Measurements from ENCODE around the gene EMILIN3.
"Not testable (repeated sequence)": the region's sequence is repeated elsewhere in the genome, so short reads cannot be mapped to it uniquely, and the experiment has no call there.

EMILIN3 gene

GRCh38 chr20:41320976-41321375, 45.6 kb downstream of the EMILIN3 start:
- no peak overlapping the region for H3K4me3 ChIP-seq (ENCODE audit: low read depth, low read length)

GRCh38 chr20:41320441-41320840, 46.2 kb downstream of the EMILIN3 start:
- H3K4me3 ChIP-seq (ENCODE audit: low read depth, low read length): no peak overlapping the region

- H3K4me3 ChIP-seq (ENCODE audit: low read depth, low read length): peak overlapping the region; percentile 65
Measured at GRCh38 chr20:41318271-41318649, 48.4 kb downstream of the EMILIN3 start.

DNA sequence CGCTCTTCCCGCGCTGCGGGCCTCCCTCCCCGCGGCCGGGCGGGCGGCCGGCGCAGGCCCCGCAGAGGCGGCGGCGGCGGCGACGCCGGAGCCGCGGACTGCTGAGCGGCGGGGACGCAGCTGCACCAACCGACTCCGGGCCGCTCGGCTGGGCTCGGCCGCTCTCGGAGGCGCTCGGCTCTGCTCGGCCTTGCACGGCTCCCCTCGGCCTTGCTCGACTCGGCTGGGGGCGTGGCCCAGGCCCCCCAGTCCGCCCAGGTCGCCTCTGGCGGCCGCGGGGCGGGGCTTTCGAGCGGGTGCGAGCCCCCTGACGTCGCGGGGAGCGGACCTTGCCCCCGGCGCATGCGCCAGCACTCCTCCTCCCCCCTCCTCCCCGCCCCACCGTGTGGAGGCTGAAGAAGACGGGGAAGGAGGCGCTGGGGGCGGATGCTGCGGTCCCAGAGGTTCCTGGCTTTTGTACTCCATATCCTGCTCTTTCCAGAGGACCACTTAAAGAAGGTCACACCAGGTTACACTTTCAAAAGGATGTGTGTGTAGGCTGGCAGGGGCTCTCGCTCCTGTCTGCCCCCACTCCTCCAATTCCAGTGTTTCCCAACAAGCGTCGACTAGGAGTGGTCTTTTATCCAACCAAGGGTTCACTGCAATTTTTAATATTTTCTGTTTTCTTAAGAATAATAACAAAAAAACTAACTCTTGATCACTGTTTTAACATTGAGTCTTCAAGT, 48.9 kb downstream of the EMILIN3 start, which contains the start of gene ZHX3:
TSS of gene ZHX3 (minus strand) at position 186 of the 725 bp plus-strand sequence. CDS start 112,815 bp downstream, outside the sequence.
- peak within 1 kb of the TSS; percentile 65 for H3K4me3 ChIP-seq (ENCODE audit: low read depth, low read length)

DNA sequence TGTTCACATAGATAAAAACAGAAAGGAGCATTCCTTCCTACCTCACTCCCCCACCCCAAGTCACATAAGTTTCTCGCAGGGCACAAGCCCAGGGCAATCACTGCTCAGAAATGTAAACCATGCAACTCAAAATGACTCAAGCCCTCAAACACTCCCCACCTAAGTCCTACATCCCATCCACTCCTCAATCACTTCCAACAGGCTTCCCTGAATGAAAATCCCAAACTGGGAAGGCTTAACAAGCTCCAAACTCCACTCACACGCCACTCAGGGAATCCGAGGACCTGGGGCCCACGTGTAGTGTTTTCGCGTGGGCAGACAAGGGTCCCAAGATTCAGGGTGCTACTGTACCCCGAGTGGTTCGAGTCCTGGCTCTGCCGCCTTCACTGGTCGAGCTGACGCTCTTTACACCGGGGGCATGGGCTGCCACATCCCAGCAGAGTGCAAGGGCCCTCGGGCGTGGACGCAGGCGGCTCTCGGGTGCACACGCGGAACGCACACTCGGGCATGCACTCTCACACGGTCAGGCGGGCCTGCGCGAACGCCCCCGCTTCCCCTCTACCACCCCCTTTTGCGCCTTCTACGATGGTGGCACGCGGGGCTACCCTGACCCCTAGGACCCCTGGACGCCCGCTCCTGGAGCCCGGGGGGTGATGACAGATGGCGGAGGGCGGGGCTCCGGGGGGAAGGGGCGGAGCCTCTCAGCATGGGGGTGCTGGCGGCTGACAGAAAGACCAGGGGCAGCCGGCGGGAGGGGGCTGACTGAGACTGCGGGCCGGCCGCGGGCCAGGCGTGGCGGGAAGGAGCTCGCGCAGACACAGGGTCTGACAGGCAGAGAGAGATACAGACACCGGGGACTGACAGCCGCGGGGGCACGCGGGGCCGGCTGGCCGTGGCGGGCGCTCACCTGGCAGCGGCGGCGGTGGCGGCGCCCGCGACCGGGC, 49.7 kb downstream of the EMILIN3 start:
- peak overlapping the region; percentile 65 for H3K4me3 ChIP-seq (ENCODE audit: low read depth, low read length)

DNA sequence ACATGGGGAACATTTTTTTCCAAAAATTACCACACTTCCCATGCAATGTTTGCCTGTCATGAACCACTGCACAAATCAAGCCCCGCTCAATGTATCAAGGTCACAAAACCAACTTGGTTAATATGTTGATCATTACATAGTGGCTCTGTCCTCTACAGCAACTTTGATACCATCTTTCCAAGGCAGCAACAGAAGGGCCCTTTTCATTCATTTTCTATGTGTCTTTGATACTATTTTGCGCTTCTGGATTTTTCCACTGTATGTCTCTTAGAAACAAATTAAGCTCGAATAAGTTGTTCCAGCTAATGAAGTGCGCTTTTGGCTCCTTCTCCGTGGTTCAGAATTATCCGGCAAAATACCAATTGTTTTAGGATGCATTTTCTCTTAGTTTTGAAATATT, 50.6 kb downstream of the EMILIN3 start:
- H3K4me3 ChIP-seq (ENCODE audit: low read depth, low read length): no peak overlapping the region

DNA sequence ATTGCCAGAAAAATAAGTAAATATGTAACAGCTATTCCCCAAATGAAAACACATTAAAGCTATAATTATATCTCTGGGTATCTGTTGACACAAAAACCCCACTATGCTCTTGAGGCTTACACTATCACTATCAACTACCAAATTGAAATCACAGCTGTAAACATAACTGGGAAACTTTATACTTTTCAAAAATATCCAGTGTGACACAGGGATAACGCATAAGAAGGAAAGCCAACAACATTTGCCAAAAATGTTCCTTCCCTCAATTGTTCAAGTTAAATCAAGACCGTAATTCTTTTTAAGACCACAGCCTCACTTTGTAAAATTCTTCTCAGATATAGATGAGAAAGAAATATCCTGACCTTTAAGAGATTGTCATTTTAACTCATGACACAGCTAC, 52.2 kb downstream of the EMILIN3 start:
- no peak overlapping the region for H3K4me3 ChIP-seq (ENCODE audit: low read depth, low read length)

DNA sequence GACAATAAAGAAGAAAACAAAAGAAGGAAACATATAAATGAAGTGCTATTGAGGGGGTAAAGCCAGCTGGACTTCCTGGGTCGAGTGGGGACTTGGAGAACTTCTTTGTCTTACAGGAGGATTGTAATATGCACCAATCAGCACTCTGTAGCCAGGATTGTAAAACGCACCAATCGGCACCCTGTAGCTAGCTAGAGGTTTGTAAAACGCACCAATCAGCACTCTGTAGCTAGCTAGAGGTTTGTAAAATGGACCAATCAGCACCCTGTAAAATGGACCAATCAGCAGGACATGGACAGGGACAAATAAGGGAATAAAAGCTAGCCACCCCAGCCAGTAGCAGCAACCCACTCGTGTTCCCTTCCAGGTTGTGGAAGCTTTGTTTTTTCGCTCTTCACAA, 54.6 kb downstream of the EMILIN3 start:
- H3K4me3 ChIP-seq (ENCODE audit: low read depth, low read length): not testable (repeated sequence)
